H1 (cell line): ENCODE results near the gene CCDC12. TPM values are rescaled to one million over a fixed set of nuclear protein-coding genes. Genes with fewer than 3 reads are reported as not detected.

Experiments
- GABPA ChIP-seq: IDR thresholded peaks from 2 replicates; pipeline ENCODE4 v1.6.1; 2011; ENCODE audit warnings: mild to moderate bottlenecking, low read length, moderate library complexity, borderline replicate concordance; ENCODE audit not compliant: insufficient read depth
- KDM1A ChIP-seq: fragments of 200-600, 300-600 bp; sonication (generic); IDR thresholded peaks from 2 replicates; pipeline ENCODE4 v1.7.1; 2016; ENCODE audit warnings: mild to moderate bottlenecking, low read length, borderline replicate concordance
- POU5F1 ChIP-seq: IDR thresholded peaks from 2 replicates; pipeline ENCODE4 v1.6.1; 2011; ENCODE audit warnings: low read depth, mild to moderate bottlenecking, low read length, moderate library complexity
- SAP30 ChIP-seq: fragments of 300-600 bp; sonication (generic); IDR thresholded peaks from 2 replicates; pipeline ENCODE4 v1.7.1; 2012; ENCODE audit warnings: low read length, moderate library complexity, mild to moderate bottlenecking, inconsistent platforms; ENCODE audit not compliant: insufficient read depth, insufficient replicate concordance
- SIN3A ChIP-seq, 2 experiments: IDR thresholded peaks in 1 of 2; conservative IDR thresholded peaks in 1 of 2; 2 replicates each; pipeline ENCODE4 v1.6.1; 2011 to 2012; ENCODE audit warnings: low read length in 2 of 2, improper control_type of control experiment in 1 of 2, low read depth in 1 of 2, mild to moderate bottlenecking in 1 of 2
- polyA plus RNA-seq, 7 experiments: library from polyadenylated mRNA; depleted of rRNA in 3 of 7; stranded (reverse) in 5 of 7; unstranded in 2 of 7; fragments of >200 nt in 5 of 7; fragments of 200-250 nt in 2 of 7; gene quantifications; 1 replicate in 5 of 7; 2 replicates in 1 of 7; 4 replicates in 1 of 7; pipeline versions ENCODE4 v1.2.1 to v1.2.3, GENCODE V29; 2011 to 2013; ENCODE audit warnings: missing spikeins in 2 of 7, mixed read lengths in 2 of 7
- total RNA-seq: library from RNA; stranded (reverse); fragmentation: NEBNext Ultra II Directional; extraction: Animal tissue kit (Norgen Biotek cat#: 25700); gene quantifications from 2 replicates; pipeline ENCODE4 v1.2.1, GENCODE V29; 2021
- TF ChIP-seq, protein P1 (sequence below), 3 experiments: IDR thresholded peaks; 1 replicate in 2 of 3; 2 replicates in 1 of 3; pipeline versions ENCODE4 v1.5.1 to v1.6.1; 2011; ENCODE audit warnings: low read length in 3 of 3, mild to moderate bottlenecking in 3 of 3, inconsistent platforms in 2 of 3, low read depth in 1 of 3, moderate library complexity in 1 of 3; ENCODE audit not compliant: insufficient read depth in 1 of 3; ENCODE audit errors: control extremely low read depth in 1 of 3

The CCDC12 gene
- total and polyA plus RNA-seq, 2 of the 8 experiments (the other 6 are each of a cell fraction or from before 2014, with no cell fraction given), result 29.5 to 41.3 TPM

DNA sequence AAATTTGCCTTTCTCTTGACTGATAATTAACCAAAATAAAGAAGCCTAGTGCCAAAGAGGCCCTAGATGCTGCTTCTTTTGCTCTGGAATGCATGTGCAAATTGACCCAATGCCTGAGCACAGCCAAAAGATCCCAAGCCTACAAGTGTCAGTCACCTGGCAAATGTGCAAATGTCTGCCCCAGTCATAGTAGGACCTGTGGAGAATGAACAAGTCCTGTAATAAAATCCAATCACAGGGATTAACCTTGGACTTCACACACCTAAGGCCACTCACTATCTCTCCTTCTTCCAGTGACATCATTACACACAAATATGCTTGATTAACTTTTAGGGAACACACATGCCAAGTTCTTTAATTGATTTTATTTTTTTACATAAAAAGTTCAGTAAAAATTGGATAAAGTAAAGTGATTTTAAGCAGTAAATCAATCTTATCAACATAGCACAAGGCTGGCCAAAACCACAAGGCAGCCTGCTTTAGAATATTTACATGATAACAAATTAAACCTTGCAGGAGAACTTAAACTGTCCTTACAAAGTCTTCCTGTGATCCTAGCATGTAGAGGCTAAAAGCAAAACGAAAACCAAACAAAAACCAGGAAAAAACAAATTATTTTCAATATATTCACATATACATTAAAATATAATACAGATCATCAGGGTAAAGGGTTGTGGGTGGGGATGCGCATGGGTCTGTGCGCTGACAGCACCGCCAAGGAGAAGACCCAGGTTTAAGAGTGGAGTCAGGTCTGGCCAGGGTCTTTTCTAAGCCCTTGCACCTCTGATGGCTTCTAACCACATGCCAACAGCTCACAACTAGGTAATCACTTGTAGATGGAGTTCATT, 39.8 kb upstream of the CCDC12 start (continued):
- TF ChIP-seq SAP30 (no peak), KDM1A (no peak), SIN3A (conservative IDR thresholded peaks at IDR 0.05 in 1 of 2, IDR thresholded peaks at IDR 0.05 in 1 of 2; ENCODE audit: low read depth in 1 of 2, low read length in 2 of 2) (no peak), POU5F1 (no peak), GABPA (no peak)
- TF ChIP-seq, protein P1, sequence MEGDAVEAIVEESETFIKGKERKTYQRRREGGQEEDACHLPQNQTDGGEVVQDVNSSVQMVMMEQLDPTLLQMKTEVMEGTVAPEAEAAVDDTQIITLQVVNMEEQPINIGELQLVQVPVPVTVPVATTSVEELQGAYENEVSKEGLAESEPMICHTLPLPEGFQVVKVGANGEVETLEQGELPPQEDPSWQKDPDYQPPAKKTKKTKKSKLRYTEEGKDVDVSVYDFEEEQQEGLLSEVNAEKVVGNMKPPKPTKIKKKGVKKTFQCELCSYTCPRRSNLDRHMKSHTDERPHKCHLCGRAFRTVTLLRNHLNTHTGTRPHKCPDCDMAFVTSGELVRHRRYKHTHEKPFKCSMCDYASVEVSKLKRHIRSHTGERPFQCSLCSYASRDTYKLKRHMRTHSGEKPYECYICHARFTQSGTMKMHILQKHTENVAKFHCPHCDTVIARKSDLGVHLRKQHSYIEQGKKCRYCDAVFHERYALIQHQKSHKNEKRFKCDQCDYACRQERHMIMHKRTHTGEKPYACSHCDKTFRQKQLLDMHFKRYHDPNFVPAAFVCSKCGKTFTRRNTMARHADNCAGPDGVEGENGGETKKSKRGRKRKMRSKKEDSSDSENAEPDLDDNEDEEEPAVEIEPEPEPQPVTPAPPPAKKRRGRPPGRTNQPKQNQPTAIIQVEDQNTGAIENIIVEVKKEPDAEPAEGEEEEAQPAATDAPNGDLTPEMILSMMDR (IDR thresholded peaks at IDR 0.05; ENCODE audit: control extremely low read depth in 1 of 3, insufficient read depth in 1 of 3, low read depth in 1 of 3, low read length in 3 of 3), result no peak
- TF ChIP-seq, all 59 proteins: peak for 0
